DND-41 (cell line): ENCODE measurements around the gene PEX16.

ENCODE experiments used
- ATAC-seq: fragments of 200-7000 bp; cut with Tn5 transposase; 3 replicates; pipeline ENCODE4 v1.9.1; 2021; ENCODE audit warnings: low read depth; ENCODE audit not compliant: insufficient read depth
- DNase-seq: peaks from one replicate; pipeline ENCODE4 v3.0.0-alpha.2; 2020
- H2AFZ ChIP-seq: 2 replicates; pipeline ENCODE4 v1.6.0; 2012; ENCODE audit warnings: low read depth, low read length
- H3K27ac ChIP-seq: 2 replicates; pipeline ENCODE4 v1.5.1; 2012; ENCODE audit warnings: low read length, inconsistent platforms
- H3K27me3 ChIP-seq: fragments of 200-600 bp; sonication (generic); 2 replicates; pipeline ENCODE4 v1.6.0; 2012; ENCODE audit warnings: low read length, mild to moderate bottlenecking, inconsistent platforms; ENCODE audit not compliant: insufficient read depth, poor library complexity
- H3K36me3 ChIP-seq: 2 replicates; pipeline ENCODE4 v1.5.1; 2012; ENCODE audit warnings: low read length, inconsistent platforms; ENCODE audit not compliant: insufficient read depth
- H3K4me1 ChIP-seq: 2 replicates; pipeline ENCODE4 v1.5.1; 2012; ENCODE audit warnings: mild to moderate bottlenecking, low read length; ENCODE audit not compliant: insufficient read depth
- H3K4me2 ChIP-seq: 2 replicates; pipeline ENCODE4 v1.6.0; 2012; ENCODE audit warnings: mild to moderate bottlenecking, moderate library complexity, low read length, inconsistent platforms; ENCODE audit not compliant: insufficient read depth
- H3K4me3 ChIP-seq, 2 experiments: fragments of 200-600 bp in 1 of 2; shearing (Covaris generic) in 1 of 2; 2 replicates each; pipeline ENCODE4 v1.5.1; 2012 to 2016; ENCODE audit warnings: inconsistent platforms in 2 of 2, low read length in 2 of 2, mild to moderate bottlenecking in 2 of 2, low read depth in 1 of 2, moderate library complexity in 1 of 2
- H3K79me2 ChIP-seq: 2 replicates; pipeline ENCODE4 v1.6.0; 2012; ENCODE audit warnings: low read length, inconsistent platforms; ENCODE audit not compliant: insufficient read depth
- H3K9ac ChIP-seq: 2 replicates; pipeline ENCODE4 v1.6.0; 2012; ENCODE audit warnings: low read depth, mild to moderate bottlenecking, inconsistent platforms, low read length, moderate library complexity
- H3K9me3 ChIP-seq: 2 replicates; pipeline ENCODE4 v1.5.1; 2012; ENCODE audit warnings: low read length, moderate library complexity, mild to moderate bottlenecking, inconsistent platforms; ENCODE audit not compliant: insufficient read depth, severe bottlenecking
- H4K20me1 ChIP-seq: 2 replicates; pipeline ENCODE4 v1.6.0; 2012; ENCODE audit warnings: low read length; ENCODE audit not compliant: insufficient read depth
- EZH2 ChIP-seq: IDR thresholded peaks from 3 replicates; pipeline ENCODE4 v1.6.1; 2012; ENCODE audit warnings: borderline replicate concordance, low read depth, mild to moderate bottlenecking, moderate library complexity, low read length, inconsistent platforms; ENCODE audit not compliant: severe bottlenecking
- TF ChIP-seq, protein P1 (sequence below): IDR thresholded peaks from 2 replicates; pipeline ENCODE4 v1.5.1; 2012; ENCODE audit warnings: borderline replicate concordance, low read length, moderate library complexity, mild to moderate bottlenecking; ENCODE audit not compliant: poor library complexity, severe bottlenecking; ENCODE audit errors: extremely low read depth

Gene PEX16

DNA sequence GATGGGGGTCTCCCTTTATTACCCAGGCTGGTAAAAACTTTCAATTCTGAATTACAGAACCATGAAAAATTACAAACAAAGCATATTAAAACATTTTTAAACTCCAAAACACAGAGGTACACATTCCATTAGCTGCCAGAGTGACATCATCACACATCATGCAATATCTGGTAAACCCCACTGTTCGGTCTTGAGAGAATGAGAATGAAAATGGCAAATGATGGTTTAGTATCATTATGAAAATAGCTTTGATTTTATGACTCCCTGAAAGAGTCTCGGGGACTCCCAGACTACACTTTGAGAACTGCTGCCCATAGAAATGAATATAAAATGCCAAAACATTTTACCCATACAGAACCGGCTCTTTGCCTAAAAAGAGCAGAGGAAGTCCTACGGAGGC lies 23.6 kb upstream of the PEX16 start:
- Histone ChIP-seq H3K27ac (no peak overlapping the region), H2AFZ (no peak overlapping the region), H3K9ac (no peak overlapping the region), H3K4me1 (no peaks in the 10 kb centered on the region), H3K79me2 (no peaks in the 10 kb centered on the region), H3K27me3 (no peaks in the 10 kb centered on the region), H3K4me2 (no peak overlapping the region), H3K36me3 (peaks cover 32% of the 10 kb centered on the region), H3K4me3 (no peak overlapping the region), H4K20me1 (no peaks in the 10 kb centered on the region), H3K9me3 (no peaks in the 10 kb centered on the region)
- DNase-seq (no peak), ATAC-seq (no peak)
- TF ChIP-seq, protein P1, sequence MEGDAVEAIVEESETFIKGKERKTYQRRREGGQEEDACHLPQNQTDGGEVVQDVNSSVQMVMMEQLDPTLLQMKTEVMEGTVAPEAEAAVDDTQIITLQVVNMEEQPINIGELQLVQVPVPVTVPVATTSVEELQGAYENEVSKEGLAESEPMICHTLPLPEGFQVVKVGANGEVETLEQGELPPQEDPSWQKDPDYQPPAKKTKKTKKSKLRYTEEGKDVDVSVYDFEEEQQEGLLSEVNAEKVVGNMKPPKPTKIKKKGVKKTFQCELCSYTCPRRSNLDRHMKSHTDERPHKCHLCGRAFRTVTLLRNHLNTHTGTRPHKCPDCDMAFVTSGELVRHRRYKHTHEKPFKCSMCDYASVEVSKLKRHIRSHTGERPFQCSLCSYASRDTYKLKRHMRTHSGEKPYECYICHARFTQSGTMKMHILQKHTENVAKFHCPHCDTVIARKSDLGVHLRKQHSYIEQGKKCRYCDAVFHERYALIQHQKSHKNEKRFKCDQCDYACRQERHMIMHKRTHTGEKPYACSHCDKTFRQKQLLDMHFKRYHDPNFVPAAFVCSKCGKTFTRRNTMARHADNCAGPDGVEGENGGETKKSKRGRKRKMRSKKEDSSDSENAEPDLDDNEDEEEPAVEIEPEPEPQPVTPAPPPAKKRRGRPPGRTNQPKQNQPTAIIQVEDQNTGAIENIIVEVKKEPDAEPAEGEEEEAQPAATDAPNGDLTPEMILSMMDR = no peak
- TF ChIP-seq EZH2 = no peak

GRCh38 chr11:45939836-45940235 lies 22.2 kb upstream of the PEX16 start:
- DNase-seq = no peak
- Histone ChIP-seq H3K27ac (no peak overlapping the region), H3K79me2 (no peaks in the 10 kb centered on the region), H3K4me3 (no peak overlapping the region), H2AFZ (no peak overlapping the region), H3K36me3 (peaks cover 33% of the 10 kb centered on the region), H3K4me1 (no peaks in the 10 kb centered on the region), H3K9me3 (no peaks in the 10 kb centered on the region), H4K20me1 (no peaks in the 10 kb centered on the region), H3K9ac (no peak overlapping the region), H3K27me3 (no peaks in the 10 kb centered on the region), H3K4me2 (no peak overlapping the region)
- TF ChIP-seq, protein P1 = no peak
- TF ChIP-seq EZH2 = no peak
- no peak for ATAC-seq

DNA sequence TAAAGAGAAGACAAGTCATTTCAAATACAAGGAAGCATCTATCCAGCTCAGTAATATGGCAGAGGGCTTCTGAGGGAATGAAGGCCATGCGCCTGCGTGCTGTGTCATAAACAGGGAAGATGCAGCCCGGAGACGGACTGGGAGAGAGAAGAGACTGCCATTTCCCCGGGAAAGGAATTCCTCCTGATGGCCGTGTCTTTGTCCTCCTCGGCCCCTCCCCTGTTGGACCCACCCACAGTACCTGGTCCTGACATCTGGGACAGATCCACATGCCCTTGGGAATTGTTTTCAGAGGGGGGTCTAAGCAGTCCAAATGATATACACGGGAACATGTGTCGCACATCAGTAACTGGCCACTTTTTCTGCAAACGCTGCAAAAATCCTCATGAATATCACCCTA lies 20.2 kb upstream of the PEX16 start:
- no peak overlapping the region for H3K4me3 ChIP-seq
- H3K36me3 ChIP-seq = peaks cover 50% of the 10 kb centered on the region
- H3K9me3 ChIP-seq = no peaks in the 10 kb centered on the region
- no peaks in the 10 kb centered on the region for H4K20me1 ChIP-seq
- no peaks in the 10 kb centered on the region for H3K4me1 ChIP-seq
- no peak overlapping the region for H3K4me2 ChIP-seq
- no peak for DNase-seq
- H3K9ac ChIP-seq = no peak overlapping the region
- H3K27ac ChIP-seq = no peak overlapping the region
- no peaks in the 10 kb centered on the region for H3K27me3 ChIP-seq
- TF ChIP-seq EZH2 = no peak
- TF ChIP-seq, protein P1 = no peak
- no peaks in the 10 kb centered on the region for H3K79me2 ChIP-seq
- H2AFZ ChIP-seq = no peak overlapping the region
- no peak for ATAC-seq

DNA sequence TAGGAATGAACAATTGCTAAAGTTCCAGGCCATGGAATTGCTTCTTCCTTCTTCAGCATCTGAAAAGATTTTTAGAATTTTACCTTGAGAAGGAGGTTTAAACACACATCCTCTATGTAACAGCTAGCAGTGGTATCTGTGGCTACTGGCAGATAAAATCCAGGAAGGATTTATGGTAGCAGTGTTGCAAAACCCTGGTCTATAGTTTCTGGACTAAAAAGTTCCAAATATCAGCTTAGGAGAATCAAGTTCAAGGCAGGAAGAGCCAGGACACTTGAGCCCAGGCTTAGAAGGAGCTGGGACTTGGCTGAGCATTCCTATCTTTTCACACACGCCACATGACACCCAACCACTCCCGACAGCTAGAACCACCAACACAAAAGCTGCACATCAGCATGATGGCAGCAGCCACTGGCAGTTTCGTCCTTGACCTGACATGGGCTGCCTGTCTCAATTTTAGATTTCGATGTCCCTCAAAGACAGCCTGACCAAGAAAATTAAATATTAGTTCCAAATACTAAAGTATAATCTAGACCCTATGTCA lies 18.9 kb upstream of the PEX16 start:
- DNase-seq (no peak), ATAC-seq (no peak)
- Histone ChIP-seq H3K4me3 (no peak overlapping the region), H3K4me1 (no peaks in the 10 kb centered on the region), H3K9me3 (no peaks in the 10 kb centered on the region), H3K4me2 (no peak overlapping the region), H3K27me3 (no peaks in the 10 kb centered on the region), H3K79me2 (no peaks in the 10 kb centered on the region), H3K36me3 (peaks cover 59% of the 10 kb centered on the region), H3K27ac (no peak overlapping the region), H2AFZ (no peak overlapping the region), H4K20me1 (no peaks in the 10 kb centered on the region), H3K9ac (no peak overlapping the region)
- no peak for TF ChIP-seq EZH2
- TF ChIP-seq, protein P1 = no peak
